Erythroblast (primary cell): ENCODE data around the gene SLC9A6.

ENCODE experiments used
- GATA1 ChIP-seq: IDR thresholded peaks from 2 replicates; pipeline ENCODE4 v1.6.1; 2011; ENCODE audit warnings: low read depth, mild to moderate bottlenecking, control low read depth, low read length, moderate library complexity
- POLR2A ChIP-seq: IDR thresholded peaks from 2 replicates; pipeline ENCODE4 v1.6.1; 2011; ENCODE audit warnings: mild to moderate bottlenecking, low read length

DNA sequence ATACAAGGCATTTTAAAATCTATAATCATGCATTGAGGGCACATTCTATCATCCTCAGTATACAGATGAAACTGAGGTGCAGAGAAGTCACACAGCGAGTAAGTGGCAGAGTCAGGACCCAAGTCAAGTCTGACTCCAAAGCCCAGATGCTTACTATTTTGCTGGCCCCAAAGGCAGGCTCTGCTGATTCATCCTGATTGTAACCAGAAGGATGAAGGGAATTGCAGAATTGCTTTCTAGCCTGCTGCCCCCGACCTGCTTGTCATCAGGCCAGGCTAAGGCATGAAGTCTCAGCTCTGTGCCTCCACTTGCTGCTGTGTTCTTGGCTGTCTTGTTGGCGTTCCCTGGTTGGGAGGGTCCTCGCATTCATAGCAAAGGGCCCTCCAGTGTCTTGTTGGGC lies 62.7 kb downstream of the SLC9A6 start:
- TF ChIP-seq POLR2A (no peak), GATA1 (no peak)
